GM10248 (cell line): ENCODE measurements around the gene MMP15.

Experiments
- CTCF ChIA-PET: fragments of 300-600 bp; sonication (Branson Sonifier 250); formaldehyde crosslinking; extraction: SDS; loops from one replicate; lab custom pipeline; 2021; ENCODE audit warnings: antibody characterized with exemption; lab: Yijun Ruan, JAX
- POLR2A ChIA-PET: fragments of 350-650 bp; sonication (Branson Sonifier 250); formaldehyde crosslinking; extraction: SDS; loops from one replicate; lab custom pipeline; 2020; ENCODE audit warnings: antibody characterized with exemption; lab: Yijun Ruan, JAX
- DNase-seq: peaks from one replicate; pipeline ENCODE4 v3.0.0; 2012; ENCODE audit errors: extremely low spot score
- TF ChIP-seq, protein P1 (sequence below): IDR thresholded peaks from 2 replicates; pipeline ENCODE4 v1.5.1; 2012; ENCODE audit warnings: mild to moderate bottlenecking, low read depth; ENCODE audit errors: extremely low read depth, missing control alignments, control extremely low read depth

MMP15 gene

DNA sequence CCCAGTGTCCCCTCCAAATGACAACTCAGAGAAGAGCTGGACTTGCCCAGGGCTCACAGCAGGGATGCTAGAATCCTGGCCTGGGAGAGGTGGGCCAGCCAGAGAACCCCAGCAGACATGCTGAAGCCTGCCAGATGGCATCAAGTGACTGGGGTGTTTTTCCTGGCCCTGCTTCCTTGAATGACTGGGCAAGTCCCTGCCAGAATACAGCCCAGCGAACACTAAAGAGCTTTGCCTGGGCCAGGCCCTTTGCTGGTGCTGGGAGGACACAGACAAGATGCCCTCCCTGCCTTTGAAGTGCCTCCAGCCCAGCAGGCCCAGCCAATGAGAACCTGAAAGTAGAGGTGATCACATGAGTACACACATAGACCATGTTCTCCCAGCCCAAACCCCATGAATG lies 36.6 kb upstream of the MMP15 start:
- CTCF ChIA-PET = interaction anchor here (1.2 to 4.0 kb wide), 6 partner anchors 10 to 340 kb away, joined by 3 to 16 read pairs (median 3); partner anchors contain the start of gene USB1

DNA sequence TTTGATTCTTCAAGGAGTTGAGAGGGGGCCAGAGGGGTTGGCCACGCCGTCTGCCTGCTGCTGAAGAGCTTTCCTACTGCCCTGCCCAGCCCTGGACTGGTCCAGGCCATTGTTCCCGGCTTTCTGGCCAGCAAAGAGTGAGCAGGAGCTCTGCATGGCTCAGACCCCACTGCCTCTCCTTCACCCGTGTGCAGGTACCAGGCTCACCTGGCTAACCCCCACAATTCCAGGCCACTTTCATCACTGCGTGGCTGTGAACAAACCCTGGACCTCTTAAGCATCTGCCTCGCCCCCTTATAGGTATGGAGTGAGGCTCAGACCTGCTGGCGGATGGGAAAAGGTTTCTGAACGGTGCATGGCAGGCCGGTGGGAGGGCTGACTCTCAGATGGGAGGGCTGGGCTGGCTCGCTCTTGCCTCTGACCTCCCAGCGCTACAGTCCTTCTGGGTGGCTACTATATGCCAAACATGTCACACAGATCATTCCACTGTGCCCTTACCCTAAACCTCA lies 33.9 kb upstream of the MMP15 start:
- POLR2A ChIA-PET = no interaction called here
- TF ChIP-seq, protein P1, sequence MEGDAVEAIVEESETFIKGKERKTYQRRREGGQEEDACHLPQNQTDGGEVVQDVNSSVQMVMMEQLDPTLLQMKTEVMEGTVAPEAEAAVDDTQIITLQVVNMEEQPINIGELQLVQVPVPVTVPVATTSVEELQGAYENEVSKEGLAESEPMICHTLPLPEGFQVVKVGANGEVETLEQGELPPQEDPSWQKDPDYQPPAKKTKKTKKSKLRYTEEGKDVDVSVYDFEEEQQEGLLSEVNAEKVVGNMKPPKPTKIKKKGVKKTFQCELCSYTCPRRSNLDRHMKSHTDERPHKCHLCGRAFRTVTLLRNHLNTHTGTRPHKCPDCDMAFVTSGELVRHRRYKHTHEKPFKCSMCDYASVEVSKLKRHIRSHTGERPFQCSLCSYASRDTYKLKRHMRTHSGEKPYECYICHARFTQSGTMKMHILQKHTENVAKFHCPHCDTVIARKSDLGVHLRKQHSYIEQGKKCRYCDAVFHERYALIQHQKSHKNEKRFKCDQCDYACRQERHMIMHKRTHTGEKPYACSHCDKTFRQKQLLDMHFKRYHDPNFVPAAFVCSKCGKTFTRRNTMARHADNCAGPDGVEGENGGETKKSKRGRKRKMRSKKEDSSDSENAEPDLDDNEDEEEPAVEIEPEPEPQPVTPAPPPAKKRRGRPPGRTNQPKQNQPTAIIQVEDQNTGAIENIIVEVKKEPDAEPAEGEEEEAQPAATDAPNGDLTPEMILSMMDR = no peak
- DNase-seq = no peak
- CTCF ChIA-PET = interaction anchor here (1.1 to 4.0 kb wide), 2 partner anchors 8 to 106 kb away, joined by 3 to 16 read pairs; no protein-coding TSS in a partner anchor

More for the DNA sequence above, 36.6 kb upstream of the MMP15 start:
- POLR2A ChIA-PET = no interaction called here
- no peak for DNase-seq
- TF ChIP-seq, protein P1 = no peak

DNA sequence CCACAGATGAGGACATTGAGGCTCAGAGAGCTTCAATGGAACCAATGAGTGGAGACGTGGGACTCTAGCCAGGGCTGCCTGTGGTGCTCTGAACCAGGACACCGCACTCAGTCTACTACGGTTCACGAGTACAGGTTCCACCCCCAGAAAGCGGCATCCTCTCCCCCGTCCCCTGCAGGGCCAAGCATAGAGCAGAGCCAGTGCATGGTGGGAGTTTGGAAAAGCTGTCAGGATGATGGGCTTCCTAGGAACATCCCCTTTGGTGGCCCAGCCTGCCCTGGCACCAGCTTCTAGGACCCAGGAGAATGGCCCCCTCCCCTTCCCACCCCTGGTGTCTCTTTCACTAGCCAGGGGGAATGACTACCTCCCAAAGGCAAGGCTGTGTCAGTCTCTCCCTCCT lies 33.5 kb upstream of the MMP15 start:
- ChIA-PET CTCF (interaction anchor here (1.1 to 1.2 kb wide), 2 partner anchors 105 to 235 kb away, joined by 3 read pairs; no protein-coding TSS in a partner anchor), POLR2A (no interaction called here)
- TF ChIP-seq, protein P1 = no peak
- no peak for DNase-seq

DNA sequence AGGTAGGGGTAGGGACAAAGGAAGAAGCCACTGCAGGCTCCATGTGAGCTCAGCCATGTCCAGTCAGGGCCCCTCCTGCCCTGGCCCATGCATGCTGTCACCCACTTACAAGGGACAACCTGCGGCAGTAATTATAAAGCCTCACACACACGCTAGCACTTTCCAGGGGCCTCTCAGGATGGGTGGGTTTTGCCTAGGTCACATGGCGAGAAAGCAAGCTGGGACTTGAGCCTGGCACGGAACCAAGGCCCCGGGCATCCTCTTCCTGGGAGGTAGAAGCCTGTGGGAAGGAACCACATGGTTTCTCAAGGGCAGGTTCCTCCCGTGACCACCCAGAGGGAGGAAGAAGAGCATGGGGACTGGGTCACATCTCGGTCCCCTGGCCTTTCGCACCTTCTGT lies 32.1 kb upstream of the MMP15 start:
- ChIA-PET POLR2A (no interaction called here), CTCF (interaction anchor here (0.7 to 1.5 kb wide), 2 partner anchors 95 to 315 kb away, joined by 3 read pairs; no protein-coding TSS in a partner anchor)

DNA sequence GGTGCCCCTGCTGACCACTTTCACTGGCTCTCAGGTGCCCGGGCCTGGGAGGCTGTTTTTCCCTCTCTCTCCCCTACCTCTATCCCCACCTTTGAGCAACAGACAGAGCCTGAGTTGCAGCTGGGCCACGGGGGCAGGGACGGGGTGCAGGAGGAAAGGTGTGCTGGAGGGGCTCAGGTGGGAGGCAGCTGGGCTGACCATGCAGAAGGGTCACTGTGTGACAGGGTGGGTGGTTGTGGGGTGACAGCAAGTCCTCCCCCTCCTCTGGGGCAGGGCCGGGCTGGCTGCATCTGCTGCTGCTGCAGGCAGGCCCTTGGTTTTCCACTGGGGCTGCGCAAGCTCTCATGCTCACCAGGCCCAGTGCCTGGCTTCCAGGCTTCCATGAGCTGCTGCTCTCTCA lies 31.7 kb upstream of the MMP15 start:
- POLR2A ChIA-PET = no interaction called here
- CTCF ChIA-PET = interaction anchor here (0.7 to 1.5 kb wide), 2 partner anchors 95 to 316 kb away, joined by 3 read pairs; no protein-coding TSS in a partner anchor
- TF ChIP-seq, protein P1 = no peak
- no peak for DNase-seq

More for the DNA sequence above, 32.1 kb upstream of the MMP15 start:
- DNase-seq = no peak
- TF ChIP-seq, protein P1 = no peak

DNA sequence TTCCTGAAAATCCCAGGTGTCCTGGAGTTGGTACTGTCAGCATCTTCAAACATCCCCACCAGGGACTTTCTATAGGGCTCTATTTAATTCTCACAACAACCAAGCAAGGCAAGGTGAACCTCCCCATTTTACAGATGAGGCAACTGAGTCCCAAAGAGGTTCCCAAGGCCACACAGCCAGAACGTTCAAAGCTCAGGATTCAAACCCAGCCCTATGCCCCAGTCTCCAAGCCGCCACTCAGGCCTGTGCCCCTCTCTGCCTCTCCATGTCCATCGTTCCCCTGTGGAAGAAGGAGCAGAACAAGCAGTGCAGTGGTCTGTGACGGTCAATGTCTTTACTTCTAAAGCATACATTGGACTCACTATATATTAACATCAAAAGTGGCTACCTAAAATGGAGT lies 31.2 kb upstream of the MMP15 start:
- POLR2A ChIA-PET = no interaction called here
- no peak for DNase-seq
- TF ChIP-seq, protein P1 = no peak
- CTCF ChIA-PET = interaction anchor here (0.7 to 1.5 kb wide), 2 partner anchors 96 to 316 kb away, joined by 3 read pairs; no protein-coding TSS in a partner anchor

DNA sequence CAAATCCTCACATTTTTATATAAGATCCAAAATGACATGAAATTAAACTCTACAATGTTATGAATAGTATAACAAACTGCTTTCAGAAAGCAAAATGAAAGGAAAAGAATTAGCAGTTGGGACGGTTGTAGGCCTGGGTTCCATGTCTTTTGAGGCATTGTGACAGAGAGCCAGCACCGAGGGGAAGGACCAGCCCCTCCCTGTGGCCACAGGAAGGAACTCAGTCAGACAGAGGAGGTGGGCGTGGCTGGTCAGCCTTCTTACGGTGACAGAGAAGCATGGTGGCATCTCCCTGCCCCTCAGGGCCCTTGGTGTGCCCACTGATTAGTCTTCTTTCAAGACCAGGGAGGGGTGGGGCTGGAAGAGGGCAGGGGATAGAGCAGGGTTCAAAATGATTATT lies 30.8 kb upstream of the MMP15 start:
- CTCF ChIA-PET = no interaction called here
- POLR2A ChIA-PET = no interaction called here
- TF ChIP-seq, protein P1 = peak; percentile 50
- peak; percentile 59 for DNase-seq
